Tibial nerve (tissue), 4 donors: Measurements from ENCODE around the gene SLC22A5. TPM values are rescaled to one million over a fixed set of nuclear protein-coding genes. Genes with fewer than 3 reads are reported as not detected.

Experiments used
- DNase-seq, 2 donors: peaks; one replicate each; pipeline ENCODE4 v3.0.0-alpha.2; 2019; ENCODE audit warnings: low spot score in 2 of 2
- H3K27ac ChIP-seq, 4 donors: fragments of 200-600 bp; sonication (generic) in 3 of 4; one replicate each; pipeline ENCODE4 v1.5.1; 2017 to 2019; ENCODE audit warnings: mild to moderate bottlenecking in 1 of 4
- H3K27me3 ChIP-seq, 2 donors: fragments of 200-600 bp; sonication (generic) in 1 of 2; one replicate each; pipeline versions ENCODE4 v1.5.1 to v1.6.0; 2017 to 2019
- H3K36me3 ChIP-seq, 3 donors: fragments of 200-600 bp; sonication (generic); one replicate each; pipeline ENCODE4 v1.5.1; 2018 to 2019
- H3K4me1 ChIP-seq, 4 donors: fragments of 200-600 bp; sonication (generic) in 3 of 4; one replicate each; pipeline ENCODE4 v1.5.1; 2017 to 2019
- H3K4me3 ChIP-seq, 4 donors: fragments of 200-600 bp; sonication (generic) in 3 of 4; one replicate each; pipeline ENCODE4 v1.5.1; 2017 to 2019; ENCODE audit warnings: mild to moderate bottlenecking in 1 of 4, moderate library complexity in 1 of 4
- H3K9me3 ChIP-seq, 4 donors: fragments of 200-600 bp; sonication (generic) in 3 of 4; one replicate each; pipeline ENCODE4 v1.5.1; 2017 to 2019
- EP300 ChIP-seq, 2 donors: sonication (generic); formaldehyde crosslinking; IDR thresholded peaks; one replicate each; pipeline ENCODE4 v1.6.1; 2017; ENCODE audit warnings: antibody characterized with exemption in 2 of 2, mild to moderate bottlenecking in 1 of 2
- POLR2A ChIP-seq, 2 donors: fragments of 450-650 bp; IDR thresholded peaks; one replicate each; pipeline ENCODE4 v1.6.1; 2017; ENCODE audit warnings: antibody characterized with exemption in 2 of 2, mild to moderate bottlenecking in 2 of 2, moderate library complexity in 2 of 2
- WGBS, 2 donors: methylation state at CpG; one replicate each; pipeline ENCODE4 v1.1.5; 2018; 5-methylcytosine and 5-hydroxymethylcytosine counted together
- total RNA-seq, 4 donors: library from RNA; depleted of rRNA; stranded (reverse); fragments of >200 nt; gene quantifications; one replicate each; pipeline ENCODE4 v1.1.0, GENCODE V29; 2016
- TF ChIP-seq, protein P1 (sequence below), 5 experiments: fragments of 200-600 bp in 3 of 5; fragments of 450-650 bp in 2 of 5; sonication (generic) in 3 of 5; IDR thresholded peaks; one replicate each; pipeline ENCODE4 v1.5.1; 2016 to 2019; ENCODE audit warnings: antibody characterized with exemption in 5 of 5, mild to moderate bottlenecking in 3 of 5, moderate library complexity in 2 of 5

SLC22A5 gene
- total RNA-seq, 4 donors from 2014 or later, result 11.3 to 19.0 (median 16.3) TPM

DNA sequence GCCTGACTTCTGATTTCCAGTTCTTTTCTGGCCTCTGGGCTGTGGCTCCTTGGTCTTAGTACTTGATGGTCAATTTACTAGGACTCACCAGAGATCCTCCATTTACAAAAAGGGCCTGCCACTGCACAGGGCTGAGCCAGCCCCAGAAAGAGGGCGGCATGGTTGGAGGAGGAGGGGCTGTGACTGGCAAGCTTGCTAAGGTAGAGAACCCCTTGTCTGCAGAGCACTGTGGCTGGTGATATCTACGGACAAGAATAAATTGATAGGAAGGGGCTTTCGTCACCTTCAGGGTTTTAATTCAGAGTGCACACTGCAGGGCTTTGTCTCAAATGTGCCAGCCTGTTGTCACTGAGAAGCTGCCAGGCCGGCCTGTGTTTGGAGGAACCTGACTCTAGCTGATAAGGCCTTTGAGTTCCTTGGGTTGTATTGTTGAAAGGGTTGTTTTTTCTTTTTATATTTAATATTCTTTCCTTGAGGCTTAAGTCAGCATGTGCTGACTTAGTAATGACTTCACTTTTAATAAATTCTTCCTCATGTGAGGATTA, 15.1 kb downstream of the SLC22A5 start:
- Histone ChIP-seq H3K9me3 (no peaks in the 10 kb centered on the region), H3K4me1 (peaks cover 0 to 45% (median 31%) of the 10 kb centered on the region in 4 donors), H3K4me3 (no peak overlapping the region), H3K36me3 (peaks cover 0 to 29% (median 0%) of the 10 kb centered on the region in 3 donors), H3K27ac (no peak overlapping the region), H3K27me3 (no peaks in the 10 kb centered on the region)
- TF ChIP-seq POLR2A (IDR thresholded peaks at IDR 0.05) (no peak), EP300 (IDR thresholded peaks at IDR 0.05) (no peak)
- TF ChIP-seq, protein P1, sequence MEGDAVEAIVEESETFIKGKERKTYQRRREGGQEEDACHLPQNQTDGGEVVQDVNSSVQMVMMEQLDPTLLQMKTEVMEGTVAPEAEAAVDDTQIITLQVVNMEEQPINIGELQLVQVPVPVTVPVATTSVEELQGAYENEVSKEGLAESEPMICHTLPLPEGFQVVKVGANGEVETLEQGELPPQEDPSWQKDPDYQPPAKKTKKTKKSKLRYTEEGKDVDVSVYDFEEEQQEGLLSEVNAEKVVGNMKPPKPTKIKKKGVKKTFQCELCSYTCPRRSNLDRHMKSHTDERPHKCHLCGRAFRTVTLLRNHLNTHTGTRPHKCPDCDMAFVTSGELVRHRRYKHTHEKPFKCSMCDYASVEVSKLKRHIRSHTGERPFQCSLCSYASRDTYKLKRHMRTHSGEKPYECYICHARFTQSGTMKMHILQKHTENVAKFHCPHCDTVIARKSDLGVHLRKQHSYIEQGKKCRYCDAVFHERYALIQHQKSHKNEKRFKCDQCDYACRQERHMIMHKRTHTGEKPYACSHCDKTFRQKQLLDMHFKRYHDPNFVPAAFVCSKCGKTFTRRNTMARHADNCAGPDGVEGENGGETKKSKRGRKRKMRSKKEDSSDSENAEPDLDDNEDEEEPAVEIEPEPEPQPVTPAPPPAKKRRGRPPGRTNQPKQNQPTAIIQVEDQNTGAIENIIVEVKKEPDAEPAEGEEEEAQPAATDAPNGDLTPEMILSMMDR (IDR thresholded peaks at IDR 0.05), result no peak
- 92 to 93% methylated on average over 4 of the region's 4 CpGs for WGBS, 2 donors
- DNase-seq, result no peak

DNA sequence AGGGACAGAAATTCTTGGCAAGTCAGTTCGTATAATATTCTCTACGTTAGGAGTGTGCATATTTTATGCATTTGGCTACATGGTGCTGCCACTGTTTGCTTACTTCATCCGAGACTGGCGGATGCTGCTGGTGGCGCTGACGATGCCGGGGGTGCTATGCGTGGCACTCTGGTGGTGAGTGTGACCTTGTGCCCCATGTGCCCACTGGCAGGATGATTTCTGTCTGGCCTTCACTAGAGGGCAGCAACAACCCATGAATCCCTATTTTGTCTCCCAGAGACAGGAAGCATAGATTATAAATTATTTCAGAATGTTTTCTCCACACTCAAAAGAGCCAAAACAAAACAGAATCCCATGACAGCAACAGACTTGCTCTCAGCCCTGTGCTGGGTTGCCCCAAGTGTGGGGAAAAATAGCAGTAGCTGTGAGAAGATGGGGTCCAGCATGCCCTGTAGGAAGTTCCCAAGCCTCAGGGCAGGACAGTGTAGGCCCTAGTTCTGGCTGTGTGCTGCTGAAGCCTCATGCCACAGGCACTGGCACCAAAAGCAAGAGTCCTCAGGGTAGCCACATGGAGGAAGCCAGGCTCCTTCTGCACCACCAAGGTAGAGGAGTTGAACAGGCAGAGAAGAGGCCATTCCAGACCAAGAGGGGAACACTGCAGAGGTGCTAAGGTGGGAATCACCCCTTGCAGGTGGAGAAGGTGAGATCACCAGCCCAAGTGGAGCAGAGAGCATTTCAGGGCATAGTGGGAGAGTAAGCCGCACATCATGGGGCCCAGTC, 16.0 kb downstream of the SLC22A5 start:
- Histone ChIP-seq H3K27me3 (no peaks in the 10 kb centered on the region), H3K4me1 (peaks cover 0 to 45% (median 31%) of the 10 kb centered on the region in 4 donors), H3K4me3 (no peak overlapping the region), H3K27ac (peak overlapping the region in 2 of 4 donors; percentile 37 to 75), H3K9me3 (no peaks in the 10 kb centered on the region), H3K36me3 (peaks cover 0 to 23% (median 0%) of the 10 kb centered on the region in 3 donors)
- WGBS, 2 donors, result 34 to 40% methylated on average over 9 of the region's 9 CpGs
- DNase-seq, result no peak
- no peak for TF ChIP-seq EP300 (IDR thresholded peaks at IDR 0.05)
- TF ChIP-seq POLR2A (IDR thresholded peaks at IDR 0.05), result no peak
- TF ChIP-seq, protein P1 (IDR thresholded peaks at IDR 0.05), result peak; percentile 68 to 81 (median 71)

DNA sequence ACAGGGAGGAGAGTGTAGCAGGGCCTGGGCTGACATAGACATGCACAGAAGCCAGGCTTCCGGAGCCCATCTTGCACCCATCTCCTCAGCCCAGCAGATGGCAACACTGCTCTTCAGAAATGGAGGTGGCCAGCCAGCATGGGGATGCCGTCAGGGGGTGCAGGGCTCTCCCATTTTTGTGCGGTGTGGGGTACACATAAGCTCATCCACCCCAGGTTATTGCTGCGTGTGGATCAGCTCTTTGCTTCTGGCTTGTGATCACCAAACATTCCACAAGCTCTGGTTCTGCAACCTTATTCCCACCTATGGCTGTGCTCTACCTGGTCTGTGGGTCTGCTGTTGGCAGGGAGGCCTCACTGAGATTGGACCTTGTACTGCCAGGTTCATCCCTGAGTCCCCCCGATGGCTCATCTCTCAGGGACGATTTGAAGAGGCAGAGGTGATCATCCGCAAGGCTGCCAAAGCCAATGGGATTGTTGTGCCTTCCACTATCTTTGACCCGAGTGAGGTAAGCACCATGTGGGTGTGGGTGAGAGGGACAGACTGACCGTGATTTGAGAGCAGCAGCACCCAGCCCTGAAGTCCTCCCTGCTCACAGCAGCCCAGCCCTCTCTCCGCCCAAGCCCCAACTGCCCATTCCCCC, 17.3 kb downstream of the SLC22A5 start:
- peak overlapping the region; percentile 64 to 92 (median 78) for H3K27ac ChIP-seq
- H3K36me3 ChIP-seq, result peaks cover 0 to 25% (median 0%) of the 10 kb centered on the region in 3 donors
- WGBS, 2 donors, result 32 to 41% methylated on average over 9 to 10 of the region's 10 CpGs
- no peak overlapping the region for H3K4me3 ChIP-seq
- H3K27me3 ChIP-seq, result no peaks in the 10 kb centered on the region
- TF ChIP-seq, protein P1 (IDR thresholded peaks at IDR 0.05), result peak; percentile 69 to 92 (median 78)
- TF ChIP-seq EP300 (IDR thresholded peaks at IDR 0.05) (peak in 1 of 2 donors; percentile 49), POLR2A (IDR thresholded peaks at IDR 0.05) (no peak)
- no peaks in the 10 kb centered on the region for H3K9me3 ChIP-seq
- H3K4me1 ChIP-seq, result peaks cover 0 to 45% (median 31%) of the 10 kb centered on the region in 4 donors
- peak; percentile 47 to 72 for DNase-seq

DNA sequence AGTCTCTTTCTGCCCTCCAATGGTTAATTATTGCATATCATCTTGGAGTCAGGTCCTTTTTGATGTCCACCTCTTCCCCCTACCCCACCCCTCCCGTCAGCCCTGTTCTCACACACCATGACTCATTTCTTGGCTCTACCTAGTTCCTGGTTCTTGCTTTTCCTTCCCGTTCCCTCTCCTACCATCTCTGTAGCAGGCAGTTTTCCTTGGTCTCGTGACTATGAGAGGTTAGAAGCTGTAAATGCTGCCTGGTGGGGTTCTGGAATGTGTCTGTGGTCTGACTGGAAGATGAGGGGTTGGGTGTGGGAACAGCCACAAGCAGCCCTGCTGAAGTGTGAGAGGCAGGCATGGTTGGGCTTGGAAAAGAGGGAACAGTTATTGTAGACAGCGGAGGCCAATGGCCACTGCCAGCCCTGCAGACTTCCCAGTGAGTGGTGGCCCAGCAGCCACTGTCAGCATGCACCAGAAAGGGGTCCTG, 18.2 kb downstream of the SLC22A5 start:
- WGBS, 2 donors, result 30 to 38% methylated on average over 4 of the region's 4 CpGs
- peaks cover 0 to 45% (median 31%) of the 10 kb centered on the region in 4 donors for H3K4me1 ChIP-seq
- no peaks in the 10 kb centered on the region for H3K9me3 ChIP-seq
- peak in 1 of 2 donors; percentile 75 for DNase-seq
- H3K27me3 ChIP-seq, result no peaks in the 10 kb centered on the region
- TF ChIP-seq, protein P1 (IDR thresholded peaks at IDR 0.05), result peak in 1 of 5 experiments; percentile 32
- peak in 1 of 2 donors; percentile 80 for TF ChIP-seq EP300 (IDR thresholded peaks at IDR 0.05)
- no peak for TF ChIP-seq POLR2A (IDR thresholded peaks at IDR 0.05)
- H3K36me3 ChIP-seq, result peaks cover 0 to 31% (median 0%) of the 10 kb centered on the region in 3 donors
- peak overlapping the region; percentile 64 to 92 (median 78) for H3K27ac ChIP-seq
- H3K4me3 ChIP-seq, result no peak overlapping the region
